Endothelial cell (in vitro differentiated cells): Measurements from ENCODE around the gene ZNF835. TPM values are rescaled to one million over a fixed set of nuclear protein-coding genes. Genes with fewer than 3 reads are reported as not detected.

ENCODE experiments used
- DNase-seq: peaks from one replicate; pipeline ENCODE4 v3.0.0; 2021; ENCODE audit warnings: low spot score
- H3K27ac Mint-ChIP-seq: one replicate; pipeline ENCODE4 v1.8.0; 2021; ENCODE audit warnings: mixed read lengths, inconsistent platforms; ENCODE audit not compliant: unreplicated experiment
- H3K27me3 Mint-ChIP-seq: one replicate; pipeline ENCODE4 v1.8.0; 2021; ENCODE audit warnings: mild to moderate bottlenecking, moderate library complexity, mixed read lengths, inconsistent platforms; ENCODE audit not compliant: unreplicated experiment
- H3K36me3 Mint-ChIP-seq: one replicate; pipeline ENCODE4 v1.8.0; 2021; ENCODE audit warnings: mild to moderate bottlenecking, low read depth, mixed read lengths, inconsistent platforms; ENCODE audit not compliant: unreplicated experiment
- H3K4me1 Mint-ChIP-seq: one replicate; pipeline ENCODE4 v1.8.0; 2021; ENCODE audit warnings: mild to moderate bottlenecking, mixed read lengths, inconsistent platforms; ENCODE audit not compliant: unreplicated experiment
- H3K4me3 Mint-ChIP-seq: one replicate; pipeline ENCODE4 v1.8.0; 2021; ENCODE audit warnings: mild to moderate bottlenecking, mixed read lengths, inconsistent platforms; ENCODE audit not compliant: unreplicated experiment
- H3K9me3 Mint-ChIP-seq: one replicate; pipeline ENCODE4 v1.8.0; 2021; ENCODE audit warnings: mixed read lengths, inconsistent platforms; ENCODE audit not compliant: unreplicated experiment
- total RNA-seq: library from RNA; stranded (reverse); fragmentation: NEBNext Ultra II Directional; extraction: Animal tissue kit (Norgen Biotek cat#: 25700); gene quantifications from one replicate; pipeline ENCODE4 v1.2.1, GENCODE V29; 2021; ENCODE audit not compliant: unreplicated experiment
- TF ChIP-seq, protein P1 (sequence below): fragments of 200-600 bp; sonication (generic); IDR thresholded peaks from one replicate; pipeline ENCODE4 v1.5.0; 2021; ENCODE audit warnings: antibody characterized with exemption; ENCODE audit not compliant: unreplicated experiment

Gene ZNF835
- total RNA-seq, 1 donor from 2014 or later = not detected

DNA sequence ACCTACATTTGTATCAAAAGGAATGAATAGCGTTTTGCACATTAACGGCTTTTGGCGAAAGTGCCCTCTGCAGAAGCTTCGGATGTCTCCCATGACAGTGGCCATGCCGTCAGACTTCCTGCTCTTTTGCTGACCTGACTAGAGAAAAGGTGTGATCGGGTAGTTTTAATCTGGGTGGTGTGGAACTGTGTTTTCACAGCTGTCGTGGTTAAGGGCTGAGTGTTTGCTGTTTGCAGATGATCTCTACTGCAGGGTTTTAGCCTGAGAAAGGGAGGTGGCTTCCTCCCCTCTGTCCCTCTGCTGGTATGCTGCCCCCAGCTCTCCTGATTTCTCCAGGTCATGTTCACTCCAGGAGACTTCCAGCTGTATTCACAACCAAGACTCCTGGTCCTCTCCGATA lies 54.0 kb downstream of the ZNF835 start:
- H3K4me1 Mint-ChIP-seq = peaks cover 9% of the 10 kb centered on the region
- H3K9me3 Mint-ChIP-seq = peaks cover 39% of the 10 kb centered on the region
- H3K36me3 Mint-ChIP-seq = peaks cover 89% of the 10 kb centered on the region
- TF ChIP-seq, protein P1, sequence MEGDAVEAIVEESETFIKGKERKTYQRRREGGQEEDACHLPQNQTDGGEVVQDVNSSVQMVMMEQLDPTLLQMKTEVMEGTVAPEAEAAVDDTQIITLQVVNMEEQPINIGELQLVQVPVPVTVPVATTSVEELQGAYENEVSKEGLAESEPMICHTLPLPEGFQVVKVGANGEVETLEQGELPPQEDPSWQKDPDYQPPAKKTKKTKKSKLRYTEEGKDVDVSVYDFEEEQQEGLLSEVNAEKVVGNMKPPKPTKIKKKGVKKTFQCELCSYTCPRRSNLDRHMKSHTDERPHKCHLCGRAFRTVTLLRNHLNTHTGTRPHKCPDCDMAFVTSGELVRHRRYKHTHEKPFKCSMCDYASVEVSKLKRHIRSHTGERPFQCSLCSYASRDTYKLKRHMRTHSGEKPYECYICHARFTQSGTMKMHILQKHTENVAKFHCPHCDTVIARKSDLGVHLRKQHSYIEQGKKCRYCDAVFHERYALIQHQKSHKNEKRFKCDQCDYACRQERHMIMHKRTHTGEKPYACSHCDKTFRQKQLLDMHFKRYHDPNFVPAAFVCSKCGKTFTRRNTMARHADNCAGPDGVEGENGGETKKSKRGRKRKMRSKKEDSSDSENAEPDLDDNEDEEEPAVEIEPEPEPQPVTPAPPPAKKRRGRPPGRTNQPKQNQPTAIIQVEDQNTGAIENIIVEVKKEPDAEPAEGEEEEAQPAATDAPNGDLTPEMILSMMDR = no peak
- H3K4me3 Mint-ChIP-seq = peak overlapping the region; percentile 87
- DNase-seq = no peak
- H3K27me3 Mint-ChIP-seq = peaks cover 20% of the 10 kb centered on the region
- no peak overlapping the region for H3K27ac Mint-ChIP-seq

- Mint-ChIP-seq H3K27ac (no peak overlapping the region), H3K9me3 (peaks cover 41% of the 10 kb centered on the region), H3K36me3 (peaks cover 94% of the 10 kb centered on the region), H3K27me3 (peaks cover 12% of the 10 kb centered on the region), H3K4me1 (peaks cover 6% of the 10 kb centered on the region), H3K4me3 (peak overlapping the region; percentile 78)
- TF ChIP-seq, protein P1 = no peak
- no peak for DNase-seq
These were observed 57.9 kb downstream of the ZNF835 start for GRCh38 chr19:56613639-56614038.

- Mint-ChIP-seq H3K9me3 (peaks cover 34% of the 10 kb centered on the region), H3K4me3 (peak overlapping the region; percentile 48), H3K27me3 (peaks cover 5% of the 10 kb centered on the region), H3K4me1 (peaks cover 10% of the 10 kb centered on the region), H3K36me3 (peaks cover 95% of the 10 kb centered on the region), H3K27ac (no peak overlapping the region)
- TF ChIP-seq, protein P1 = no peak
- DNase-seq = no peak
These were observed 58.8 kb downstream of the ZNF835 start for GRCh38 chr19:56612737-56613136.

Other genes starting within 250 kb of the ZNF835 start
- 3.4 TPM for gene ZNF667, start 194.4 kb downstream of the ZNF835 start, total RNA-seq
- 2.6 TPM for gene ZNF471, start 163.9 kb downstream of the ZNF835 start, total RNA-seq
- 1.9 TPM for gene ZFP28, start 132.8 kb downstream of the ZNF835 start, total RNA-seq
- 5.7 TPM for gene ZNF470, start 104.3 kb downstream of the ZNF835 start, total RNA-seq
- 29.6 TPM for gene ZNF71, start 76.5 kb downstream of the ZNF835 start, total RNA-seq
- gene SMIM17, start 28.6 kb downstream of the ZNF835 start, total RNA-seq = 0.54 TPM
- gene PEG3, start 169.0 kb upstream of the ZNF835 start, total RNA-seq = not detected
- not detected for gene ZIM2, start 169.0 kb upstream of the ZNF835 start, total RNA-seq